Heart right ventricle (tissue), 16 donors: ENCODE measurements around the gene IKZF2. TPM values are rescaled to one million over a fixed set of nuclear protein-coding genes. Genes with fewer than 3 reads are reported as not detected.
A peak's percentile ranks its signal among the peaks of the same experiment; 100 is the strongest.

ENCODE experiments used
- ATAC-seq, 8 donors: fragments of 200-7000 bp; cut with Tn5 transposase; one replicate each; pipeline ENCODE4 v1.9.1; 2020; ENCODE audit warnings: mild to moderate bottlenecking in 8 of 8, moderate library complexity in 8 of 8, moderate number of reproducible peaks in 1 of 8
- DNase-seq, 2 donors: peaks; one replicate each; pipeline ENCODE4 v3.0.0-alpha.2; 2020
- H3K27ac ChIP-seq, 10 donors: fragments of 200-600 bp; sonication (generic) in 2 of 10; one replicate each; pipeline versions ENCODE4 v1.5.0 to v1.8.0; 2020 to 2022; ENCODE audit warnings: mild to moderate bottlenecking in 3 of 10
- H3K27me3 ChIP-seq, 7 donors: fragments of 200-600 bp; one replicate each; pipeline ENCODE4 v1.8.0; 2021 to 2022; ENCODE audit warnings: mild to moderate bottlenecking in 2 of 7
- H3K36me3 ChIP-seq, 9 donors: fragments of 200-600 bp; sonication (generic) in 1 of 9; one replicate each; pipeline versions ENCODE4 v1.5.0 to v1.8.0; 2020 to 2022; ENCODE audit warnings: mild to moderate bottlenecking in 2 of 9
- H3K4me1 ChIP-seq, 9 donors: fragments of 200-600 bp; sonication (generic) in 1 of 9; one replicate each; pipeline versions ENCODE4 v1.5.0 to v1.8.0; 2020 to 2022; ENCODE audit warnings: mild to moderate bottlenecking in 4 of 9
- H3K4me3 ChIP-seq, 10 donors: fragments of 200-600 bp; sonication (generic) in 2 of 10; one replicate each; pipeline versions ENCODE4 v1.5.0 to v1.8.0; 2020 to 2022; ENCODE audit warnings: mild to moderate bottlenecking in 7 of 10, moderate library complexity in 2 of 10
- H3K9me3 ChIP-seq, 11 donors: fragments of 200-600 bp in 10 of 11; sonication (generic) in 2 of 11; one replicate each; pipeline versions ENCODE4 v1.5.0 to v1.8.0; 2013 to 2022; ENCODE audit warnings: mild to moderate bottlenecking in 2 of 11, control low read depth in 1 of 11, moderate library complexity in 1 of 11
- WGBS, 2 donors: extraction: QIAGEN DNeasy Blood & Tissue Kit; methylation state at CpG; one replicate each; pipeline ENCODE4 v1.1.7; 2013; ENCODE audit warnings: inconsistent platforms in 1 of 2; 5-methylcytosine and 5-hydroxymethylcytosine counted together
- intact Hi-C, 10 donors: fragments of 100-400 bp; cut with DNase I; formaldehyde crosslinking; loops; one replicate each; pipeline versions ENCODE4 v1.11.1 to v1.14.2; 2022
- long read RNA-seq, 3 donors: library from polyadenylated mRNA; unstranded; transcript quantifications; one replicate each; pipeline ENCODE4 v2.0.0, GENCODE V29; 2020 to 2021
- polyA plus RNA-seq, 2 donors: library from polyadenylated mRNA; stranded (reverse); fragments of 200-250 nt; gene quantifications; one replicate each; pipeline ENCODE4 v1.2.3, GENCODE V29; 2013
- total RNA-seq, 10 donors: library from RNA; stranded (reverse); fragmentation: NEBNext Ultra II Directional in 3 of 10; extraction: Animal tissue kit (Norgen Biotek cat#: 25700) in 3 of 10; gene quantifications; one replicate each; pipeline versions ENCODE4 v1.2.1 to v1.2.4, GENCODE V29; 2021 to 2023
- TF ChIP-seq, protein P1 (sequence below), 9 donors: fragments of 200-600 bp; sonication (generic) in 2 of 9; IDR thresholded peaks; one replicate each; pipeline versions ENCODE4 v1.5.0 to v1.8.0; 2021 to 2022; ENCODE audit warnings: antibody characterized with exemption in 9 of 9, mild to moderate bottlenecking in 5 of 9, moderate library complexity in 1 of 9
- donor health status: Arrhythmogenic right ventricular cardiomyopathy.
- donor health status: ischemic (EF 13 %, LVEDD 7.1; RV severe dilation, severe dysfunction).
- donor health status: healthy with polysubstance abuse.
- donor health status: DM: no; HTN: yes; CAD: no.
- donor health status: DM: no; HTN: no; CAD: no.
- donor health status: ischemic (EF 25% LVEDD 6.9; RV normal size, moderate dysfunction).
- donor health status: ischemic (EF 25% LVEDD 5.7; RV mildly dilated, moderate dysfunction).
- donor health status: healthy.
- donor health status: DM: yes; HTN: yes; CAD: no.
- donor health status: Ischemic cardiomyopathy.
- donor health status: ischemic (EF 35%, LVEDD 5.7; RV mildly dilated, moderate dysfunction).
- donor health status: nonischemic (EF 11% LVEDD 7.7; RV severe dilation, severe dysfunction).
- donor health status: DM: yes; HTN: yes; CAD: no.
- donor health status: PGD.
- donor health status: ischemic (EF 29% LVEDD 5.4; RV normal size, mild dysfunction).
- donor health status: nonischemic (EF 23%, LVEDD 6.1; RV moderate dilation, normal function).

The IKZF2 gene
- 1 to 10 TPM; 2.0 to 8.1 (median 6.0) TPM for total RNA-seq
- polyA plus RNA-seq = under 1 TPM; 0.36 to 0.80 TPM
- long read RNA-seq, donor 1, partial matches to known transcripts = 0 of 1 reads
- long read RNA-seq, donor 1, other reads (novel, unspliced or antisense) = 1 of 1 reads
- long read RNA-seq, donor 2, partial matches to known transcripts = 0 of 1 reads
- long read RNA-seq, donor 2, other reads (novel, unspliced or antisense) = 1 of 1 reads
- long read RNA-seq, donor 3, partial matches to known transcripts = 0 of 3 reads
- long read RNA-seq, donor 3, other reads (novel, unspliced or antisense) = 2 of 3 reads

DNA sequence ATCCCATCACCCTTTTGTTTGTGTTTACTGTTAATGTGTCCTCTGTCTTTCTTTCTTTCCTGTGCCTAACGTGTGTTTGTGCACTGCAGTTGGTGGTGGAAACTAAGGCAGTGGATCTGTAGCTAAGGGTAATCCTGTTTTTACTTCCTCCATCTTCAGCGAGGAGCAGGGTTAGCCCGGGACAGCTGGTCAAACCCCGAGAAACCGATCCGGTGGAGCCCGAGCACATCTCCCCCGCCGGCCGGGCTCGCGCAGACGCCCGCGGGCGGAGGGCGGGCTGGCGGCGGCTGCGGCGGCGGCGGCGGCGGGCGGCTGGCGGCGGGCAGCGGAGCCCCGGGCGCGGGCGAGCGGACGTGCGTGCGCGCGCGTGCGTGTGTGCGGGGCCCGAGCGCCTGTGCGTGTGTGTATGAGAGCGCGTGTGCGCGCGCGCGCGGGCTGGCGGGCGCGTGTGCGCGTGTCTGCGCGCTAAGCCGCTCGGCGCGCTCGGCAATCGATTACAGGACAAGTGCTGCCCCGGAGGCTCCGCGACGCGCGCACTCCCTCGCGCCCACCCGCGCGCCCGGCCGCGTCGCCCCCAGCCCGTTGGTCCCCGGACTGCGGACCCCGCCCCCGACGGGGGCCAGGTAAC lies at the start of gene IKZF2:
IKZF2 (minus strand) TSS at position 176 of the 628 bp plus-strand sequence. CDS start 2,983 bp downstream, outside the sequence.
- DNase-seq (peak; percentile 82 to 84), ATAC-seq (peak; percentile 85 to 98 (median 93))
- intact Hi-C loops = loop anchor here (2.0 to 10.0 kb wide), 6 partner anchors 84 to 467 kb away; no protein-coding TSS in a partner anchor
- TF ChIP-seq, protein P1, sequence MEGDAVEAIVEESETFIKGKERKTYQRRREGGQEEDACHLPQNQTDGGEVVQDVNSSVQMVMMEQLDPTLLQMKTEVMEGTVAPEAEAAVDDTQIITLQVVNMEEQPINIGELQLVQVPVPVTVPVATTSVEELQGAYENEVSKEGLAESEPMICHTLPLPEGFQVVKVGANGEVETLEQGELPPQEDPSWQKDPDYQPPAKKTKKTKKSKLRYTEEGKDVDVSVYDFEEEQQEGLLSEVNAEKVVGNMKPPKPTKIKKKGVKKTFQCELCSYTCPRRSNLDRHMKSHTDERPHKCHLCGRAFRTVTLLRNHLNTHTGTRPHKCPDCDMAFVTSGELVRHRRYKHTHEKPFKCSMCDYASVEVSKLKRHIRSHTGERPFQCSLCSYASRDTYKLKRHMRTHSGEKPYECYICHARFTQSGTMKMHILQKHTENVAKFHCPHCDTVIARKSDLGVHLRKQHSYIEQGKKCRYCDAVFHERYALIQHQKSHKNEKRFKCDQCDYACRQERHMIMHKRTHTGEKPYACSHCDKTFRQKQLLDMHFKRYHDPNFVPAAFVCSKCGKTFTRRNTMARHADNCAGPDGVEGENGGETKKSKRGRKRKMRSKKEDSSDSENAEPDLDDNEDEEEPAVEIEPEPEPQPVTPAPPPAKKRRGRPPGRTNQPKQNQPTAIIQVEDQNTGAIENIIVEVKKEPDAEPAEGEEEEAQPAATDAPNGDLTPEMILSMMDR (IDR thresholded peaks at IDR 0.05) = no peak
- 0 to 1% methylated on average over 87 of the region's 87 CpGs for WGBS, 2 donors
- H3K4me1 ChIP-seq = peaks cover 0 to 38% (median 13%) of the 10 kb centered on the region in 9 donors
- peaks cover 0 to 7% (median 0%) of the 10 kb centered on the region in 7 donors for H3K27me3 ChIP-seq
- H3K4me3 ChIP-seq = peak within 1 kb of the TSS; percentile 16 to 93 (median 88)
- peak within 1 kb of the TSS; percentile 86 to 97 (median 92) for H3K27ac ChIP-seq
- H3K9me3 ChIP-seq = no peaks in the 10 kb centered on the region
- peaks cover 0 to 3% (median 0%) of the 10 kb centered on the region in 9 donors for H3K36me3 ChIP-seq

DNA sequence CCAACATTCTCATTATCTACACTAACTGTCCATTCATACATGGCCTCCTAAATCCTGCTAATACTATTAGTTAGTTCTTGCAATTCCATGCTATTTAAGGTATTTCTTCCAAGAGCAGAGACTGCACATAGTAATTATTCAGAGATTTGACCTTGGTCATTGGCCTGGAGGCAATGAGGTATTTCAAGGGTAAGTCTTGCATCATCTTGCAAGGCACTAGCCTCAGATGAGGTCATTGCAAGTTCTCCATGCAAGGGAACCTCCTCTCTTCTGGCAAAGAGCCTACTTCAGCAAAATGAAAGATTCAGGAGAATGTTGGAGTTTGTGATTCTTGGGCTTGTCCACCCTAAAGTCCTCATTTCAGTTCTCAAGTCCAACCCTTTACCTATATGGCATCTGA lies 48.5 kb upstream of the IKZF2 start:
- DNase-seq (no peak), ATAC-seq (no peak)
- no peak overlapping the region for H3K4me3 ChIP-seq
- H3K9me3 ChIP-seq = peaks cover 0 to 4% (median 0%) of the 10 kb centered on the region in 11 donors
- TF ChIP-seq, protein P1 (IDR thresholded peaks at IDR 0.05) = no peak
- H3K27me3 ChIP-seq = no peaks in the 10 kb centered on the region
- intact Hi-C loops = no loop called here
- peaks cover 0 to 10% (median 0%) of the 10 kb centered on the region in 9 donors for H3K4me1 ChIP-seq
- H3K36me3 ChIP-seq = no peaks in the 10 kb centered on the region
- no peak overlapping the region for H3K27ac ChIP-seq

DNA sequence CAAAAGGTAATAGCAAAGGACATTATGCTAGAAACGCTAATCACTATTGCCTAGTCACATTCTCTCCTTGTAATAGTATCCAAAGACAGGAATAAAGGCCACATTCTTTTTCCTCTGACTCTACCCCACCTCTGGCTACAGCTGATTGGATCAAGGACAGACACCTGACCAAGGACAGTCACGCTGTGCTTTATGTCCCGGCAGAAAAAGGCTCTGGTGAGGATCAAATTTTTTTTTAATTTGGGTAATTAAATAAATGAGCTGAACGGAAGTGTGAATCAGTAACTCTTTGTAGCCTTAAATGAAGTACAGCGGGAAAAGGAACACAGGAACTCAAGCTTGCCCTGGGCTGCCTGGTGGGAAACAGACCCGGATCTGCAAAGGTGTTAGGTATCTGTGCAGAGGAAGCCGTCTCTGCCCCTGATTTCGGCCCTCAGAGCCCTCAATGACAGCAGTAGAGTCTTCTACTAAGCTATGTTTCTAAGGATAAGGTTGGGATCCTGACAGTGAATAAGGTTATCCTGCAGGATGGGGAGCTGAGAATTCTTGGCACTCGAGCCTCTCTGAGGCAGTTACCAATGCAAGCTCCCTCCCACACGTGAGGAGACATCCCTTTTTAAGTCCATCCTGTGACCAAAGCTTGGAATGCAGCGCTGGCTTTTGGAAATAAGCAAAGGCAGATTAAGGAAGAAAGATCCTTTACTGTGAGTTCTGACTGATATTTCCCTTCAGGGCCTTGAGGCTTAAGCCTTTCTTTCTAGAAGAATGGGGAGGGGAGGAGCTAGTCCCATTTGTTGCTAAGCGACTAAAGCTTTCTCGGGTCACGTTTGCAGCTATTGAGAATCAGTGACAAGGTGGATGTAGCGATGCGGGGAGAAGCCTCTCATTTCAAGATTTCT lies 37.8 kb upstream of the IKZF2 start:
- 18 to 22% methylated on average over 16 of the region's 16 CpGs for WGBS, 2 donors
- peaks cover 0 to 6% (median 0%) of the 10 kb centered on the region in 11 donors for H3K9me3 ChIP-seq
- no peaks in the 10 kb centered on the region for H3K36me3 ChIP-seq
- TF ChIP-seq, protein P1 (IDR thresholded peaks at IDR 0.05) = no peak
- DNase-seq (no peak), ATAC-seq (peak in 2 of 8 donors; percentile 14 to 20)
- H3K4me3 ChIP-seq = peak overlapping the region in 1 of 10 donors; percentile 14
- H3K27me3 ChIP-seq = no peaks in the 10 kb centered on the region
- no peak overlapping the region for H3K27ac ChIP-seq
- intact Hi-C loops = no loop called here
- peaks cover 0 to 3% (median 0%) of the 10 kb centered on the region in 9 donors for H3K4me1 ChIP-seq

DNA sequence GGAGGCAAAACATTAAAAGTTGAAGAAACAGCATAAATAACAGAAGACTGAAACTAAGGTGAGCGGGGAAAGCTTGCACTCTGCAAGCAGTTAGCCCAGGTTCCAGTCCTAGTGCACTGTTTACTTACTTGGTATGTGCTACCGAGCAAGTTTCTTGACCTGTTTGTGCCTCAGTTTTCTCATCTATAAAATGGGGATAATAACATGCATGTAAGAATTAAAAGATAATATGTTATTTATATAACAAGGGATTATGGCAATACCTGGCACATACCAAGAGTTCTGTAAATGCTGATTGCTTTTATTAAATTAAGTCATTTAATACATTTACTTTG lies 37.1 kb upstream of the IKZF2 start:
- no peak for DNase-seq

More for the DNA sequence above, 37.1 kb upstream of the IKZF2 start:
- H3K27me3 ChIP-seq = no peaks in the 10 kb centered on the region
- WGBS, 2 donors = 61 to 82% methylated on average over 2 of the region's 2 CpGs
- no peaks in the 10 kb centered on the region for H3K36me3 ChIP-seq
- H3K4me1 ChIP-seq = peaks cover 0 to 3% (median 0%) of the 10 kb centered on the region in 9 donors
- H3K27ac ChIP-seq = no peak overlapping the region
- intact Hi-C loops = no loop called here
- TF ChIP-seq, protein P1 (IDR thresholded peaks at IDR 0.05) = no peak
- H3K9me3 ChIP-seq = peaks cover 0 to 6% (median 0%) of the 10 kb centered on the region in 11 donors
- ATAC-seq = no peak
- no peak overlapping the region for H3K4me3 ChIP-seq
